WERI-Rb-1 (cell line): ENCODE measurements around the gene HOXC4.
A peak's percentile ranks its signal among the peaks of the same experiment; 100 is the strongest.
"Not testable (repeated sequence)": the region's sequence is repeated elsewhere in the genome, so short reads cannot be mapped to it uniquely, and the experiment has no call there.

ENCODE experiments used
- DNase-seq: peaks from one replicate; pipeline ENCODE4 v3.0.0-alpha.2; 2020
- H3K27ac ChIP-seq: fragments of 250-450 bp; sonication (Bioruptor Pico); 2 replicates; pipeline ENCODE4 v1.5.1; 2020; ENCODE audit warnings: mild to moderate bottlenecking, moderate library complexity
- H3K27me3 ChIP-seq: fragments of 250-450 bp; sonication (Bioruptor Pico); 2 replicates; pipeline ENCODE4 v1.5.1; 2021; ENCODE audit warnings: mild to moderate bottlenecking, low read depth, moderate library complexity; ENCODE audit not compliant: insufficient read depth, severe bottlenecking
- H3K36me3 ChIP-seq: fragments of 250-450 bp; sonication (Bioruptor Pico); 2 replicates; pipeline ENCODE4 v1.5.1; 2020; ENCODE audit warnings: mild to moderate bottlenecking, moderate library complexity
- H3K4me3 ChIP-seq: 2 replicates; pipeline ENCODE4 v1.5.1; 2011; ENCODE audit warnings: low read depth, mild to moderate bottlenecking, control low read depth, low read length
- H3K9me3 ChIP-seq: fragments of 250-450 bp; sonication (Bioruptor Pico); 2 replicates; pipeline ENCODE4 v1.5.1; 2021; ENCODE audit warnings: mild to moderate bottlenecking, moderate library complexity; ENCODE audit not compliant: severe bottlenecking
- TF ChIP-seq, protein P1 (sequence below): IDR thresholded peaks from 2 replicates; pipeline ENCODE4 v1.5.1; 2011; ENCODE audit warnings: low read depth, mild to moderate bottlenecking, control low read depth, inconsistent platforms, low read length

The HOXC4 gene

DNA sequence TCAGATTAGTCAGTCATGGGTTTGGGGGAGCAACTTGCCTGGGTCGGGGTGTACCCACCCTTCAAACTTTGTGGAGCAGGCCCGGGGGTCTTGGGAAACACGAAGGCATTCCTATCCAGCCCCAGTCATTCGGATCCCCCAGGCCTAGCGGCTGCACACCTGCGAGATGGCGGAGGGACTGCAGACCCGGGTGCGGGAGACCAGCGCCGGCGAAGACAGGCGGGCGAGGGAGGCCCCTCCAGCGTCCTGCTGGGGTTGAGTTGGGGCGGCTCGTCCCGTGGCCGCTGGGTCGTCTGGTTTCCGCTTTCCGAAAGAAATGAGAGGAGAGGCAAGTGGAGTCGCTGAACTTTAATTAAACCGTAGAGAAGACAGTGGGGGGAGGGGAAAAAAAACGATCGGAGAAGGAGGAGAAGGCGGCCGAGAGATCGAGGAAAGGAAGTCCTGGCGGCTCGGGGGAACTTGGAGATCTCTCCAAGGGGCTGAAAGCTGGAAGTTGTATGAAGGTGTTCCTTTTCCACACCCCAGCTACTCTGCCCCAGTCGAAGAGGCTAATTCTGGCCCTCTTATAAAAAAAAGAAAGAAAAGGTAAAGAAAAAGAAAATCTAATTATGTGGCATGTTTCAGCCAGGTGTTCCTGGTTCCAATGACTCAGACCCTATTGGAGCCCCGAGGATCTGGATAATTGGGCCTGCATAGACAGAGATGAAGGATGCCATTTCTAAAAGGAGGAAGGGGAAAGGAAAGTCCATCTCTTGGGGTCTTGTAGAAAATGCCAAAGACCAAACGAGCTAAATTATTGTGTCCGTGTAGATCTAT is 28.2 kb downstream of the HOXC4 start:
- peak overlapping the region; percentile 14 for H3K4me3 ChIP-seq
- not testable (repeated sequence) for H3K9me3 ChIP-seq, H3K27me3 ChIP-seq, H3K36me3 ChIP-seq
- H3K27ac ChIP-seq: peak overlapping the region; percentile 82
- peak; percentile 44 for DNase-seq

DNA sequence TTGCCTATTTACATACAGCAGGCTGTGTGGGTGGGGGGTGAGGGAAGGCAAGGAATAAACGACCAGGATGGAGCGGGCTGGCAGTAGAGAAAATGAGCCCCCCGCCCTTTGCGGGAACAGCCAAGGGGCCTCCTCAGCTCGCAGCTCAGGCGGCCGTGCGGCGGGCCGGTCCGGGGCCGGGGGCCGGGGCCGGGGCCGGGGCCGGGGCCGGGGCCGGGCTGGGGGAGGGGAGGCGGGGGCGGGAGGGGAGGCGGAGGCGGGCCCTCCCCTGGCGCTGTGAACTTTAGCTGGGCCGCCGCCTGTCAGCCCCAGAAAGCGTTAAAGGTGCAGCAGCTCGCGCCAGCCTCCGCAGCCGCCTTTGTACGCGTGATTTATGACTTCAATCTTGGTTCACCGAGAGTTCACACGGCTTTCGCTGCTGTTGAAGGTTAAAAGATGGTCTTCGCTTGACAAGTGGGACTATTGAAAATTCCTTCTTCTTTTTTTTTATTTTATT is 28.8 kb downstream of the HOXC4 start:
- Histone ChIP-seq H3K27me3 (no peaks in the 10 kb centered on the region), H3K4me3 (peak overlapping the region; percentile 37), H3K27ac (peak overlapping the region; percentile 82), H3K36me3 (no peaks in the 10 kb centered on the region), H3K9me3 (no peaks in the 10 kb centered on the region)
- DNase-seq: peak; percentile 78
- TF ChIP-seq, protein P1, sequence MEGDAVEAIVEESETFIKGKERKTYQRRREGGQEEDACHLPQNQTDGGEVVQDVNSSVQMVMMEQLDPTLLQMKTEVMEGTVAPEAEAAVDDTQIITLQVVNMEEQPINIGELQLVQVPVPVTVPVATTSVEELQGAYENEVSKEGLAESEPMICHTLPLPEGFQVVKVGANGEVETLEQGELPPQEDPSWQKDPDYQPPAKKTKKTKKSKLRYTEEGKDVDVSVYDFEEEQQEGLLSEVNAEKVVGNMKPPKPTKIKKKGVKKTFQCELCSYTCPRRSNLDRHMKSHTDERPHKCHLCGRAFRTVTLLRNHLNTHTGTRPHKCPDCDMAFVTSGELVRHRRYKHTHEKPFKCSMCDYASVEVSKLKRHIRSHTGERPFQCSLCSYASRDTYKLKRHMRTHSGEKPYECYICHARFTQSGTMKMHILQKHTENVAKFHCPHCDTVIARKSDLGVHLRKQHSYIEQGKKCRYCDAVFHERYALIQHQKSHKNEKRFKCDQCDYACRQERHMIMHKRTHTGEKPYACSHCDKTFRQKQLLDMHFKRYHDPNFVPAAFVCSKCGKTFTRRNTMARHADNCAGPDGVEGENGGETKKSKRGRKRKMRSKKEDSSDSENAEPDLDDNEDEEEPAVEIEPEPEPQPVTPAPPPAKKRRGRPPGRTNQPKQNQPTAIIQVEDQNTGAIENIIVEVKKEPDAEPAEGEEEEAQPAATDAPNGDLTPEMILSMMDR: no peak

DNA sequence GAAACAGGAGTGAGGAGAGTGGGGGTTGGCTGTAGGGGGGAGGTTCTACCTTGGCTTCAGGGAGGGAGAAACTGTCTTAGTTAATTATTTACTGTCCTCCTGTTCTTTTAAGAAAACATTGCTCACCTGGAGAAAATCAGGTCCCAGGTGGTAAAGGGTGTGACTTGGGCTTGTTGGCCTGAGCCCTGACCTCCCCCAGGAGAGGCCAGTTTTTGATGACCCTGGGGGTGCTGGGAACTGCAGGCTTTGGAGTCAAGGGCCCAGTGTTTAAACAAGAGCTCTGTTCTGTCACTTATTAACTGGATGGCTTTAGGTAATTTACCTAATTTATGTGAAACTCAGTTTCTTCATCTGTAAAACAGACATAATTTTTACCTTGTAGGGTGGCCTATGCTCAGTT is 34.4 kb downstream of the HOXC4 start:
- H3K9me3 ChIP-seq, DNase-seq, H3K36me3 ChIP-seq, H3K27me3 ChIP-seq, H3K4me3 ChIP-seq, H3K27ac ChIP-seq: not testable (repeated sequence)

DNA sequence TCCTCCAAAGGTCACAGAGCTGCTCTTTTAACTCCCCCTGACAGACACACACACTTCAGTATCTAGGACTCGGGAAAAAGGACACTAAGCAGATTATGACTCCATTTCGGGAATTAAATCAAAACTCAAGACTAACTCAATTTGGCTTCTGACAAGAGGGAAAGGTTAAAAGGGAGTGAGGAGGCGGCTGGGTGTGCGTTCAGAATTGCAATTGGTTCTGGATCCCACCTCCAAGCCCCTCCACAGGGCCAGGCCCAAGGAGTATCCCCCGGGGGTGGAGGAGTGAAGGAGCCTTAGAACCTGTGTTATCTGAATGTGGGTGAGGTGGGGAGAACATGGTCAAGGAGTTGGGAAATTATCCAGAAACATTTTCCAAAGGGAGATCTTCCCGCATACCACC is 35.8 kb downstream of the HOXC4 start:
- not testable (repeated sequence) for H3K27me3 ChIP-seq, H3K9me3 ChIP-seq, H3K36me3 ChIP-seq, H3K4me3 ChIP-seq
- H3K27ac ChIP-seq: peak overlapping the region; percentile 74
- peak; percentile 27 for DNase-seq

DNA sequence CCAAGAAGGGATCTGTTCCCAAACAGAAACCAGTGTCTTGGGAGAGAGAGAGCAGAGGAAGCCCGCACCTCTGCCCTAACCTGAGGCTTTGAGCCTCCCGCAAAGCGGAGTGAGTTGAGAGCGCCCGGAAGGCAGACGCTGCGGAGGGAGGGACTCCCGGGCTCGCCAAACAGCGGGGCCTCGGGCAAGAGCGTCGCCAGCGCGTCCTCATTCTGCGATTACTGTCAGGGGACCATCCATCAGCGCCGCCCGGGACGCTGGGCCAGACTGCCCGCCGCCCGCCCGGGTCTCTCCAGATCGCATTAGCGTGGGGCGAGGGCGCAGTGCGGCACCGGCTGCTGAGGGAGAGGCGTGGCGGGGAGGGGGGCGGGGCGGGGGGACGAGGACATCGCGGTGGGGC is 36.7 kb downstream of the HOXC4 start:
- peak; percentile 93 for DNase-seq
- peak overlapping the region; percentile 35 for H3K4me3 ChIP-seq
- not testable (repeated sequence) for H3K27me3 ChIP-seq, H3K9me3 ChIP-seq, H3K36me3 ChIP-seq
- H3K27ac ChIP-seq: peak overlapping the region; percentile 74

DNA sequence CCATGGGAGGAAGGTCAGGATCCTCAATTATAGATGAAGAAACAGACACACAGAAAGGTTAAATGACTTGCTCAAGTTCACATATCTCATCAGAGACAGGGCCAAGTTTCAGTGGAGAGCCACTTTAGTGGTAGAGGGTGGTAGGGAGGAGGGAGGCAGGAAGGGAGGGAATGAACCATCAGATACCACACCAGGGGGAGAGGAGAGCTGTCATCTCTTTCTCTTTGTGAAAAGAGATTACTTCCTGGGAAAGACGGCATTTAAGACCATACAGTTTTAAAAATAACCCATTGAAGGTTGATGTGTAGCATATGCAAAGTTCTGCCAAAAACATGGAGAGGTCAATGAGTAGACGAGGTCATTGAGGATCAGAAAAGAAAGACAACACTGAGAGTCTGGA is 39.3 kb downstream of the HOXC4 start:
- not testable (repeated sequence) for H3K27ac ChIP-seq, H3K36me3 ChIP-seq, H3K27me3 ChIP-seq, DNase-seq, H3K4me3 ChIP-seq, H3K9me3 ChIP-seq

DNA sequence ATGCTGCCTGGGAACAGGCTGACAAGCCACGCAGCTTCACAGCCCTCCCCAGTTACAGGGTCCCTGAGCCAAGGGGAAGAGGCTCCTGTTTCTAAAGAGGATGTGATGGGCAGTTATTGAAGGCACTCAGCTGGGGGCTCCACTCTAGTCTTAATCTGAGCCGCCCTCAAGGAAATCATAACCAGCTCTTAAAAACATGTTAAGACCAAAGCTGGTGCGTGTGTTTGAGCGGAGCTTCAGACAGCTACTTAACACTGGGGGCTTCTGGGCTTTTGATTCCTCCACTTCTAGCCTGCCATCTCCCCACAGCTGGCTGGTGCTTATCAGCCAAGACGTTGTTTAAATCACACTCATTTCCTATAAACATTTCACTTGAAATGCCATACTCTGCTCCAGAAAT is 42.3 kb downstream of the HOXC4 start:
- not testable (repeated sequence) for DNase-seq, H3K27ac ChIP-seq, H3K4me3 ChIP-seq, H3K27me3 ChIP-seq, H3K9me3 ChIP-seq, H3K36me3 ChIP-seq

DNA sequence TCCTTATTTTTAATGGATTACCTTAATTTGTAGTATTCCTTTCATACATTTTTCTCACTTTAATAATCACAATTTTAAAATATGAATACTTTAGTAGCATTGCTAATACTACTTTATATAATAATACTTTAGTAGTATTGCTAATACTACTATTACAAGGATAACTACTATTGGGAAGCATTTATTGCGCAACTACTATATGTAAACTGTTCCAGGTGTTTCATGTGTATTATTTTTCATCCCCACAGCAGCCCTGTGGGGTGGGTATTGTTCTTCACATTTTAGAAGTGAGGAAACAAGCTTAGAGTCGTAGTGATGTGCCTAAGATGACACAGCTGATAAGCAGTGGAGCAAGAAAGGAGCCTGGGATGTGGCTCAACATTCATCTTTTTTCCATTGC is 45.0 kb downstream of the HOXC4 start:
- not testable (repeated sequence) for H3K36me3 ChIP-seq, DNase-seq, H3K27ac ChIP-seq, H3K9me3 ChIP-seq, H3K4me3 ChIP-seq, H3K27me3 ChIP-seq

DNA sequence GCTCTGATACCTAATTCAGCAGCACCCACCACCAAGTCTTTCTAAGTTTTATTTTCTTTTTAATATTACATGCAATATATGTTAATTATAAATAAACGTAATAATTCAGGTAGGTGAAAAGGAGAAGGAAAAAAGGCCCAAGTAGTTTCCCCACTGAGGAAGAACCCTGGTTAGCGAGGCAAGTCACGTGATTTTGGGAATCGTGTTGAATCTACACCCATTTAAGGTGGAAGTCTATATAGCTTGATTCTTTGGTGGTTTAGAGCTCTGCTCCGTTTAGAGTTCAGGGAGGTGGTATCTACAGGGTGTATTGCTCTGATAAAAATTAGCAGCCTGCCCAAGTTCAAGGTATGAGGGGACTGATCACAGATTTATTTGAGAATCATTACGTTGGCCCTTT is 47.0 kb downstream of the HOXC4 start:
- not testable (repeated sequence) for DNase-seq, H3K36me3 ChIP-seq, H3K27ac ChIP-seq, H3K4me3 ChIP-seq, H3K9me3 ChIP-seq, H3K27me3 ChIP-seq

DNA sequence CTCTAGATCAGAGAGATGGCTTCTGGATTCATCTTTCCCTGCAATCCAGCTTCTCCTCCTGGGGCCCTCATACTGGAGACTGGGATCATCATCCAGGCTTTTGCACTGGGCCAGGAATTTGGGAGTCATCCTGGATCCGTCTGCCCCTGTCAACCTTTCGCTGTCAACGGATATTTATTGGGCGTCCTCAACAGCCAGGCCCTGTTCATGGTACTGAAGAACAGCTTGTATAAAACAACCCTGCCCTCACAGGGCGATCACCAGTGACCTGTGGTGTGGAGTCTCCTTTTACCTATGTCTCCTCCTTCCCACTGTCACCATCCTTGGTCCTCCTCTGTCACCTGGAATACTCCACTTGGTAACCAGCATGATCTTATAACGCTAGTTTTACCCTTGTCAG is 48.6 kb downstream of the HOXC4 start:
- not testable (repeated sequence) for H3K27me3 ChIP-seq, H3K36me3 ChIP-seq, DNase-seq, H3K27ac ChIP-seq, H3K4me3 ChIP-seq, H3K9me3 ChIP-seq

DNA sequence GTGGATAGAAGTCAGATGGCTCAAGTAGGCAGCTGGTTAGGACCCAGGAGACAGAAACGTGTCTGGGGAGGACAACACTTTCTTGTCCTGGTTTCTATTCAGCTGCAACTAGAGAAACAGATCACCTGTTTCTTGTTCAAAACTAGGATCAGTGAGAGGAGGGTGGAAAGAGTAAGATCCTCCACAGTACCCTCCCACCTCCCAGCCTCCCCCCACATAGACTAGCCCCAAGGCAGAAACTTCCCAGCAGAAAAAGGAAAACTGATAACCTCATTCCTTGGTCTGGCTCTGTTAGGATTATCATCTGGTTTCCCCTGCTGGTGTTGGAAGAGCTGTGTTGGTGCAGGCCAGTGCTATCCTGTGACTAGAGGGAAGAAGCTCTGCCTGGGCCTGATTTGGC is 50.2 kb downstream of the HOXC4 start:
- not testable (repeated sequence) for H3K27me3 ChIP-seq, H3K9me3 ChIP-seq, H3K4me3 ChIP-seq, H3K27ac ChIP-seq, H3K36me3 ChIP-seq, DNase-seq
